ENCODE measurements around the gene PCBP4. TPM values are rescaled to one million over a fixed set of nuclear protein-coding genes. Genes with fewer than 3 reads are reported as not detected.

The PCBP4 gene
- polyA plus RNA-seq, 1 donor (not counting 4 experiments of a cell fraction or from before 2014, with no cell fraction given): 25.2 TPM

GRCh38 chr3:51943451-51944391 lies 23.5 kb downstream of the PCBP4 start:
- no peaks in the 10 kb centered on the region for H3K9me3 ChIP-seq (ENCODE audit: control insufficient read depth, low read depth, low read length)
- peaks cover 22% of the 10 kb centered on the region for H3K4me1 ChIP-seq (ENCODE audit: control insufficient read depth, extremely low read depth, insufficient read depth, low read length)
- no peak overlapping the region for H3K27ac ChIP-seq (ENCODE audit: control insufficient read depth, insufficient read depth, low read length)
- H3K4me3 ChIP-seq (ENCODE audit: control insufficient read depth in 2 of 3, extremely low read depth in 1 of 3, insufficient read depth in 2 of 3, low read depth in 1 of 3, low read length in 3 of 3): no peak overlapping the region
- H3K79me2 ChIP-seq (ENCODE audit: control insufficient read depth, insufficient read depth, low read length): peaks cover 28% of the 10 kb centered on the region
- FAIRE-seq (no peak), DNase-seq (ENCODE audit: low read depth, low spot score) (no peak)
- no peaks in the 10 kb centered on the region for H4K20me1 ChIP-seq (ENCODE audit: control insufficient read depth, extremely low read depth, insufficient read depth, low read length)
- no peak overlapping the region for H3K4me2 ChIP-seq (ENCODE audit: control insufficient read depth, extremely low read depth, insufficient read depth, low read depth, low read length)
- H3K27me3 ChIP-seq (ENCODE audit: control insufficient read depth, extremely low read depth, insufficient read depth, low read length): no peaks in the 10 kb centered on the region
- H2AFZ ChIP-seq (ENCODE audit: control insufficient read depth, low read length): no peak overlapping the region
- TF ChIP-seq, protein P1, sequence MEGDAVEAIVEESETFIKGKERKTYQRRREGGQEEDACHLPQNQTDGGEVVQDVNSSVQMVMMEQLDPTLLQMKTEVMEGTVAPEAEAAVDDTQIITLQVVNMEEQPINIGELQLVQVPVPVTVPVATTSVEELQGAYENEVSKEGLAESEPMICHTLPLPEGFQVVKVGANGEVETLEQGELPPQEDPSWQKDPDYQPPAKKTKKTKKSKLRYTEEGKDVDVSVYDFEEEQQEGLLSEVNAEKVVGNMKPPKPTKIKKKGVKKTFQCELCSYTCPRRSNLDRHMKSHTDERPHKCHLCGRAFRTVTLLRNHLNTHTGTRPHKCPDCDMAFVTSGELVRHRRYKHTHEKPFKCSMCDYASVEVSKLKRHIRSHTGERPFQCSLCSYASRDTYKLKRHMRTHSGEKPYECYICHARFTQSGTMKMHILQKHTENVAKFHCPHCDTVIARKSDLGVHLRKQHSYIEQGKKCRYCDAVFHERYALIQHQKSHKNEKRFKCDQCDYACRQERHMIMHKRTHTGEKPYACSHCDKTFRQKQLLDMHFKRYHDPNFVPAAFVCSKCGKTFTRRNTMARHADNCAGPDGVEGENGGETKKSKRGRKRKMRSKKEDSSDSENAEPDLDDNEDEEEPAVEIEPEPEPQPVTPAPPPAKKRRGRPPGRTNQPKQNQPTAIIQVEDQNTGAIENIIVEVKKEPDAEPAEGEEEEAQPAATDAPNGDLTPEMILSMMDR (optimal IDR thresholded peaks at IDR 0.05 in 1 of 3, IDR thresholded peaks at IDR 0.05 in 1 of 3, conservative IDR thresholded peaks at IDR 0.05 in 1 of 3; ENCODE audit: extremely low read depth in 1 of 3, insufficient read depth in 2 of 3, low read length in 3 of 3): no peak
- TF ChIP-seq EZH2 (IDR thresholded peaks at IDR 0.05; ENCODE audit: low read length): no peak
- H3K36me3 ChIP-seq (ENCODE audit: control insufficient read depth in 2 of 2, extremely low read depth in 1 of 2, insufficient read depth in 2 of 2, low read length in 2 of 2): peaks cover 2 to 5% of the 10 kb centered on the region in 2 experiments
- no peak overlapping the region for H3K9ac ChIP-seq (ENCODE audit: control insufficient read depth, extremely low read depth, insufficient read depth, low read length)
- dilution Hi-C loops (cut with MboI; ENCODE audit: extremely low pct_ligation_motif_present, low sequenced_read_pairs): no loop called here
- H3K9me1 ChIP-seq (ENCODE audit: control insufficient read depth, extremely low read depth, insufficient read depth, low read length): peaks cover 2% of the 10 kb centered on the region

GRCh38 chr3:51942603-51943450 lies 24.4 kb downstream of the PCBP4 start:
- Histone ChIP-seq H3K79me2 (ENCODE audit: control insufficient read depth, insufficient read depth, low read length) (peaks cover 30% of the 10 kb centered on the region), H3K27me3 (ENCODE audit: control insufficient read depth, extremely low read depth, insufficient read depth, low read length) (no peaks in the 10 kb centered on the region), H4K20me1 (ENCODE audit: control insufficient read depth, extremely low read depth, insufficient read depth, low read length) (peaks cover 2% of the 10 kb centered on the region), H3K9me1 (ENCODE audit: control insufficient read depth, extremely low read depth, insufficient read depth, low read length) (peaks cover 2% of the 10 kb centered on the region), H3K9me3 (ENCODE audit: control insufficient read depth, low read depth, low read length) (no peaks in the 10 kb centered on the region), H3K4me3 (ENCODE audit: control insufficient read depth in 2 of 3, extremely low read depth in 1 of 3, insufficient read depth in 2 of 3, low read depth in 1 of 3, low read length in 3 of 3) (peak overlapping the region; percentile 40 to 73 (median 63)), H3K36me3 (ENCODE audit: control insufficient read depth in 2 of 2, extremely low read depth in 1 of 2, insufficient read depth in 2 of 2, low read length in 2 of 2) (peaks cover 9 to 10% of the 10 kb centered on the region in 2 experiments), H3K27ac (ENCODE audit: control insufficient read depth, insufficient read depth, low read length) (peak overlapping the region; percentile 74), H2AFZ (ENCODE audit: control insufficient read depth, low read length) (peak overlapping the region; percentile 92), H3K9ac (ENCODE audit: control insufficient read depth, extremely low read depth, insufficient read depth, low read length) (peak overlapping the region; percentile 81), H3K4me2 (ENCODE audit: control insufficient read depth, extremely low read depth, insufficient read depth, low read depth, low read length) (peak overlapping the region; percentile 95), H3K4me1 (ENCODE audit: control insufficient read depth, extremely low read depth, insufficient read depth, low read length) (peaks cover 22% of the 10 kb centered on the region)
- TF ChIP-seq, protein P1 (optimal IDR thresholded peaks at IDR 0.05 in 1 of 3, IDR thresholded peaks at IDR 0.05 in 1 of 3, conservative IDR thresholded peaks at IDR 0.05 in 1 of 3; ENCODE audit: extremely low read depth in 1 of 3, insufficient read depth in 2 of 3, low read length in 3 of 3): no peak
- TF ChIP-seq EZH2 (IDR thresholded peaks at IDR 0.05; ENCODE audit: low read length): no peak
- DNase-seq (ENCODE audit: low read depth, low spot score) (no peak), FAIRE-seq (peak; percentile 52)
- dilution Hi-C loops (cut with MboI; ENCODE audit: extremely low pct_ligation_motif_present, low sequenced_read_pairs): no loop called here

Measured in keratinocyte (primary cell).